ENCODE measurements around the gene AGBL4.

GRCh38 chr1:48645883-48646282 lies 1377.9 kb downstream of the AGBL4 start:
- TF ChIP-seq CTCF (IDR thresholded peaks at IDR 0.05; ENCODE audit: borderline replicate concordance, extremely low read depth, low read length, poor library complexity, severe bottlenecking) (no peak), EZH2 (IDR thresholded peaks at IDR 0.05; ENCODE audit: borderline replicate concordance, low read depth, low read length, severe bottlenecking) (no peak)
